Skeletal muscle satellite cell (primary cell): ENCODE results near the gene SLC4A4.

Experiments used
- H3K27me3 ChIP-seq: 2 replicates; pipeline ENCODE4 v1.7.0; 2013; ENCODE audit warnings: low read length; ENCODE audit not compliant: control insufficient read depth, insufficient read depth
- H3K36me3 ChIP-seq: 2 replicates; pipeline ENCODE4 v1.7.0; 2013; ENCODE audit warnings: mild to moderate bottlenecking, control low read depth, low read length; ENCODE audit not compliant: insufficient read depth
- H3K4me1 ChIP-seq: 2 replicates; pipeline ENCODE4 v1.7.0; 2013; ENCODE audit warnings: low read length; ENCODE audit not compliant: control insufficient read depth, insufficient read depth
- H3K4me2 ChIP-seq: 2 replicates; pipeline ENCODE4 v1.7.0; 2013; ENCODE audit warnings: mild to moderate bottlenecking, low read length
- H3K4me3 ChIP-seq: 2 replicates; pipeline ENCODE4 v1.7.0; 2013; ENCODE audit warnings: low read length
- H3K9ac ChIP-seq: 2 replicates; pipeline ENCODE4 v1.7.0; 2013; ENCODE audit warnings: mild to moderate bottlenecking, low read depth, low read length, moderate library complexity
- H3K9me3 ChIP-seq: replicated peaks from 2 replicates; pipeline ENCODE4 v1.7.0; 2013; ENCODE audit warnings: mild to moderate bottlenecking, control low read depth, low read length

SLC4A4 gene

DNA sequence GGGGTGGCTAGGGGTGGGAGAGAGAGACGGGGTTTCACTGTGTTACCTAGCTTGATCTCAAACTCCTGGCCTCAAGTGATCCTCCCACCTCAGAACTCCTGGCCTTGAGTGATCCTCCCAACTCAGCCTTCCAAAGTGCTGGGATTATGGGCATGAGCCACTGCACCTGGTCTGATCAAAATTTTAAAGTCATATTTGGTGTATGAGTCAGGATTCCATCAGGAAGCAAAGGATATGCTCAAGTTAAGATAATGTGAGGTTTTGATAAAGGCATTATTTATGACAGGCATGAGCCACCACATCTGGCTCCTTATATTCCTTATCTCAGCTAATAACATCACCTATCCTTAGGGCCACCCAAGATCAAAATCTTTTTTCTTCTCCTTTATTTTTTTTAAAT is 182.0 kb downstream of the SLC4A4 start:
- Histone ChIP-seq H3K9ac (no peak overlapping the region), H3K27me3 (no peaks in the 10 kb centered on the region), H3K4me1 (no peaks in the 10 kb centered on the region), H3K4me3 (no peak overlapping the region), H3K9me3 (no peaks in the 10 kb centered on the region), H3K4me2 (no peak overlapping the region), H3K36me3 (no peaks in the 10 kb centered on the region)

DNA sequence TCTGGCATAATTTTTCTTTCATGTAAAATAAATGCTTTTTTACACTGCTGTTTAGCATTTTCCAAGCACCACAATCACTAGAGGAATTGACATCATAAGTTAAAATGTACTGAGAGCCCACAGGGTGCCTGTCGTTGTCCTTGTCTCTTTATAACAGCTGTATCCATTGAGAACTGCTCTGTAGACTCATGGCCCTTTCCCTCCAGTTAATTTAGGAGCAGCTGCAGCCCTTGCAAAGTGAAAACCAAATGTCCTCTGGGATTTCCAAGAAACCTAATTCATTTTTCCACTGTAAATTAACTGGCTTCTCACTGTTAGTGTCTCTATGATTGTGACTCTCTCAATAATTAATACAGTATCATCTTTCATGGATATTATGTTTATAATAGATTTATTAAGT is 185.9 kb downstream of the SLC4A4 start:
- no peaks in the 10 kb centered on the region for H3K36me3 ChIP-seq
- no peaks in the 10 kb centered on the region for H3K27me3 ChIP-seq
- H3K4me2 ChIP-seq: no peak overlapping the region
- H3K4me3 ChIP-seq: no peak overlapping the region
- H3K9ac ChIP-seq: no peak overlapping the region
- H3K9me3 ChIP-seq: no peaks in the 10 kb centered on the region
- no peaks in the 10 kb centered on the region for H3K4me1 ChIP-seq

DNA sequence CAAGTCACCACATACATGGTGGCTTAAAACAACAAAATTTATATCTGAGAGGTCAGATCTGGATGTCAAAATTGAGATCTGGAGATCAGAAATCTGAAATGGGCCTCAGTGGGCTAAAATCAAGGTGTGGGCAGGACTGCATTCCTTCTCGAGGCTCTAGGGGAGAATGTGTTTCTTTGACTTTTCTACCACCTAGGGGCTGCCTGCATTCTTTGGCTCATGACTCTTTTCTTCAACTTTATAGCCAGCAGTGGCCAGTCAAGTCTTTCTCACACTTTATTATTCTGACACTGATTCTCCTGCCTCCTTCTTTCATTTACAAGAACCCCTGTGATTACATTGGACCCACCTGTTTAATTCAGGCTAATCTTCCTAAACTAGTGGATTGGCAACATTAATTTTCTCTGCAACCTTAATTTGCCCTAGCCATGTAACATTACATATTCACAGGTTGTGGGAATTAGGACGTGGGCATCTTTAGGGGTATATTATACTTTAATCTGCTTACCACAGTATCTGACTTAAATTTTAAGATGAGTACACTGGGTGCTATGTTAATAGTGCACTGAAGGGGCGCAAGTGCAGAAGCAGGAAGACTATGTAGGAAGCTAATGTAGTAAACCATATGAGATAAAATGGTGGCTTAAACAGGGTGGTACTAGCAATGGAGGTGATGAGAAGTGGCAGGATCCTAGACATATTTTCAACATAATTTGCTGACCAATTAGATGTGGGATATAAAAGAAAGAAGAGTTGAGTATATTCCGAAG is 188.0 kb downstream of the SLC4A4 start:
- no peak overlapping the region for H3K9ac ChIP-seq
- no peak overlapping the region for H3K4me3 ChIP-seq
- no peaks in the 10 kb centered on the region for H3K27me3 ChIP-seq
- H3K4me2 ChIP-seq: no peak overlapping the region
- no peaks in the 10 kb centered on the region for H3K9me3 ChIP-seq
- H3K4me1 ChIP-seq: no peaks in the 10 kb centered on the region
- no peaks in the 10 kb centered on the region for H3K36me3 ChIP-seq

DNA sequence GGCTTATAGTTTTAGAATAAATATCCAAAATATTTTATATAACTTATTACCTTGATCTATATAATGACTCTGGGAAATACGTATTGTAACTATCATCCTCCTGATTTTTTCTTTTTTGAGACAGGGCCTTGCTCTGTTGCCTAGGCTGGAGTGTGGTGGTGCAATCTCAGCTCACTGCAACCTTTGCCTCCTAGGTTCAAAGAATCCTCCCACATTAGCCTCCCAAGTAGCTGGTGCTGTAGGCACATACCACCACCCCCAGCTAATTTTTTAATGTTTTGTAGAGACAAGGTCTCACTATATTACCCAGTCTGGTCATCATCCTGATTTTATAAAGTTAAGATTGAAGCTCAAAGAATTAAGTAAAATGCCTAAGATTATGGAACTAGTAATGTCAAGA is 193.6 kb downstream of the SLC4A4 start:
- Histone ChIP-seq H3K36me3 (no peaks in the 10 kb centered on the region), H3K9ac (no peak overlapping the region), H3K27me3 (no peaks in the 10 kb centered on the region), H3K9me3 (no peaks in the 10 kb centered on the region), H3K4me1 (no peaks in the 10 kb centered on the region), H3K4me2 (no peak overlapping the region), H3K4me3 (no peak overlapping the region)

DNA sequence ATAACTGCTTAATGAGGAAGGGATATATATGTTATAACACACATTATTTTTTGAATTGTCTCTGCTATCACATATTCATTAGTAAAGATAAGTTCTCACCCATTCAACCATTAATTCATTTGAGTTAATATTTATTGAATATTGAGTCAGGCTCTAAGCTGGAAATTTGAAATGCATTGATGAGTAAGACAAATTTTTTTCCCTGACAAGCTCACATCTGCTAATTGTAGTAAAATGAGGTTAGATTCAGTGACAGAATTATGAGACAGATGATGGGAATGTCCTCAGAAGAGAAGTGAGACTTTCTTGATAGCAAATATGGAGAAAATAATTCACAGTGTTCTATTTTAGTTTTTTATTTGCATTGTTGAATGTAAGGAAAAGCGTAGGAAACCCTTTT is 194.3 kb downstream of the SLC4A4 start:
- Histone ChIP-seq H3K4me2 (no peak overlapping the region), H3K9me3 (no peaks in the 10 kb centered on the region), H3K27me3 (no peaks in the 10 kb centered on the region), H3K4me3 (no peak overlapping the region), H3K9ac (no peak overlapping the region), H3K36me3 (no peaks in the 10 kb centered on the region), H3K4me1 (no peaks in the 10 kb centered on the region)

DNA sequence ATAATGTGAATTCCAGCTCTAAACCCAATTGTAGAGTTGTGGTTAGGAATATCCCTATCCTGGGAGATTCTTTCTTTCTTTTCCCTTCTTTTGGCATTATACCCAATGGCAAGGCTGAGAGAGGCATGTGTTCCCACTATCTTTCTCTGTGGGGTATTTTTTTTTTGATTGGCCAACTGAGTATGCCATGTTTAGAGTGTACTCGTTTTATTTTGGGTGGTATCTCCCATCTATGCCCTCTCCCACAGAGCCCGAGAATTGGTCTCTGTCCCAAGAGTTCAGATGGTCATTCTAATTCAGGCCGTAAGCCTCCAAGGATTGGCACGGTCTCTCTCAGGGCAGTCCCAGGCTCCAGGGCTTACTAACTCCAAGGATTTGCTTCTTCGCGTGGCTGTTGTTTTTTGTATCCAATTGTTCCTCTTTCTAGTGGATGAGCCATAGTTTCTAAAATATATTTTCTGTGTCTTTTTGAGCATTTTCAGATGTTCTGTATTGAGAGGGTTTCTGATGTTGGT is 198.8 kb downstream of the SLC4A4 start:
- Histone ChIP-seq H3K4me1 (no peaks in the 10 kb centered on the region), H3K4me3 (no peak overlapping the region), H3K36me3 (no peaks in the 10 kb centered on the region), H3K9me3 (no peaks in the 10 kb centered on the region), H3K9ac (no peak overlapping the region), H3K4me2 (no peak overlapping the region), H3K27me3 (no peaks in the 10 kb centered on the region)

DNA sequence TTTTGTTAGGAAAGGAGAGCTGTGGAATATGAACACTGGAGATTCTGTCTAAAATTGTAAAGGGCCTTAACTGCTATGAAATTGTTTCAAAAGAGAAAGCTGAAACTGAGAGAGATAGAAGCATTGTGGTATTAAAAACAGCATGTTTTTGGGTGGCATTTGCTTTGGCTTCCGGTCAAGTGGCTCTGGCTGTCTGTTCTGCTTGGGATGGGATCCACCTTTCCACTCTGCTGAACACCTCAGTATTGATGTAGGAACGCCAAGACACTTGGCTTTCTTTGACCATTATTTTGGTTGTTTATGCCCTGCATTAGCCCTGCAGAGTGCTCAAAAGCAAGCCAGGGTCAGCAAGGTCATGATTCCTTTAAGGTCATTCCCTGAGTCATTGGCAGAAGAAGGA is 199.7 kb downstream of the SLC4A4 start:
- Histone ChIP-seq H3K27me3 (no peaks in the 10 kb centered on the region), H3K9me3 (no peaks in the 10 kb centered on the region), H3K4me3 (no peak overlapping the region), H3K9ac (no peak overlapping the region), H3K36me3 (no peaks in the 10 kb centered on the region), H3K4me1 (no peaks in the 10 kb centered on the region), H3K4me2 (no peak overlapping the region)

DNA sequence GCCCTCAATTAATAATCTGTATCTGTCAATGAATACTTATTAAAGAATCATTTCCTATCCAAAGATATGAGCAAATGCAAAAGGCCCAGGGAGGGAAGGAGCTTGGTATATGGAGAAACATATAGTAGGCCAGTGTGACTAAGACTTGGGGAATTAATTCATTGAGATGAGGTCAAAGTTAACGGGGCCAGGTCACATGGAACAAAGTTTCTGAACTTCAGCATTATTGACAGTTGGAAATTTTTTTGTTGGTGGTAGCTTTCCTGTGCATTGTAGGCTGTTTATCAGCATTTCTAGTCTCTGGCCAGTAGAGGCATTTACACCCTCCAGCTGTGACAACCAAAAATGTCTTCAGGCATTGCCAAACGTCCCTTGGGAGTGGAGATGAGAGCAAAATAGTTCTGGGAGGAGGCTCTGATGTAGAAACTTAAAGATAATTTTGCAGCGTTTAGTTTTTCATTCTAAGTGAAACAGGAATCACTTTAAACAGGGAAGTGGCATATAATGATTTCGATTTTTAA is 202.0 kb downstream of the SLC4A4 start:
- H3K4me1 ChIP-seq: peaks cover 7% of the 10 kb centered on the region
- H3K9me3 ChIP-seq: no peaks in the 10 kb centered on the region
- no peaks in the 10 kb centered on the region for H3K36me3 ChIP-seq
- no peaks in the 10 kb centered on the region for H3K27me3 ChIP-seq
- H3K9ac ChIP-seq: no peak overlapping the region
- H3K4me3 ChIP-seq: no peak overlapping the region
- H3K4me2 ChIP-seq: no peak overlapping the region

DNA sequence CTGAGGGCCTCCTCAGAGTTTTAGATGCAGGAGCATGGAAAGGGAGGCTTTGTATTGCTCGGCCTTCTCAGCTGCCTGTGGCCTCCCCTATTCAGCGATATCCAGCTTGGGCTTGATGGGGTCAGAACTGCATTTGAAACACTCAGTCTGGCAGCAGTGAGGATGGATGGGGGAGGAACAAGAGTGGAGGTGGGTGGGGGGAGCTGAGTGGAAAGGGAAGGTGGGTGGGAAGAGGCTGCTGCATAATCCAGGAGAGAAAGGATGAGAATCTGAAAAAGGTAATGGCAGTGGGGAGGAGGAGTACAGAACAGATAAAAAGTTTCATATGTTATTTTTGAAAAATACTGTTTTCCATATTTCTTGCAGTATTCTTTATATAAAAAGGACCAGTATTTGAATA is 202.7 kb downstream of the SLC4A4 start:
- Histone ChIP-seq H3K9ac (no peak overlapping the region), H3K4me3 (no peak overlapping the region), H3K27me3 (no peaks in the 10 kb centered on the region), H3K4me1 (peaks cover 7% of the 10 kb centered on the region), H3K4me2 (no peak overlapping the region), H3K36me3 (no peaks in the 10 kb centered on the region), H3K9me3 (no peaks in the 10 kb centered on the region)

DNA sequence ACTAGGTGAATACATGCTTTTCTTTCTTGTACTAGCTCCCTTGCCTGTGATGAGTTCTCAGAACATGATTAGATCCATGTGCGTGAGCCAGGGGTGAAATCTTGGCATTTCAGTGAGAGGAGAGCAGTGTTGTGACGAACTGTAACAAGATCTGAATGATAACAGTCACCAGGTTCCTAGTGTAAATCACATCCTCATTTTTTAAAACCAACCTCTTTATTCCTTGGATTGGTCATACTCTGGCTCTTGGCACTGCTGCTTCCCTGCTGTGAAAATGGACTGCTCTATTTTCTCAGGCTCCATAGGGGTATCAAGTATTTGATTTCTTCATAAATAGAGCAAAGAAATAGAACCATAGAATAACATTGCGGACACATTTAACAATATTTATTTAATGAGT is 206.3 kb downstream of the SLC4A4 start:
- H3K27me3 ChIP-seq: peaks cover 5% of the 10 kb centered on the region
- H3K36me3 ChIP-seq: no peaks in the 10 kb centered on the region
- peaks cover 9% of the 10 kb centered on the region for H3K4me1 ChIP-seq
- H3K4me2 ChIP-seq: no peak overlapping the region
- no peak overlapping the region for H3K4me3 ChIP-seq
- no peaks in the 10 kb centered on the region for H3K9me3 ChIP-seq
- H3K9ac ChIP-seq: no peak overlapping the region

DNA sequence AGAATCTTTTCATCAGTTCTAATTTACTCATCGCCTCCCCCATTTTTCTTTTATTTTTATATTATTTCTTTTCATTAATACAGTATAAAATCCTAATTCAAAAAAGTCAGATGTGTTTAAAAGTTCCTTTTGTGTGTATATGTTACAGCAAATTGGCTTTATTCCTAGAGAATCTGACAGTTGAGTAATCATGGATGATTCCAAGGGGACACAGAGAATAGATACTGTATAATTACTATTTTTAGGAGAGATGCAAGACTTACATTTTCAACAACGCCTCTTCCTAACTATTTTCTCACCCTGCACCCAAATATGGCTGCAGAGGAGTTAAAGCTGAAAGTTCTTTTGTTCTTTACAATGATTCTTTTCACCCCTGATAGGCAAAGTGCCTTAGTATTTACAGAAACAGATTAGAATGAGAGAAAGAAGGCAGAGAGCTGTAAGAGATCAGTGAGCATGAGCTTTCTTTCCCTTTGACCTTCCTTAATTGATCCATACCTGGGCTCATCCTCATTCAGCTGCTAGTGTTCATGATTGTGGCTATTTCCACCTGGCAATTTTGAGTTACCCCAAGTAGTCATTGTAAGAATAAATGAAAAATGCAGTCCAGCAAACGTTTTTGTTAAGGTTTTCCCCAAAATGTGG is 210.8 kb downstream of the SLC4A4 start:
- Histone ChIP-seq H3K36me3 (no peaks in the 10 kb centered on the region), H3K4me1 (peaks cover 14% of the 10 kb centered on the region), H3K4me3 (no peak overlapping the region), H3K4me2 (no peak overlapping the region), H3K9ac (no peak overlapping the region), H3K9me3 (no peaks in the 10 kb centered on the region), H3K27me3 (peaks cover 5% of the 10 kb centered on the region)
